Left ventricle myocardium inferior (tissue), 1 donor: Measurements from ENCODE around the gene BCR. TPM values are rescaled to one million over a fixed set of nuclear protein-coding genes. Genes with fewer than 3 reads are reported as not detected.

ENCODE experiments used
- DNase-seq: peaks from one replicate; pipeline ENCODE4 v3.0.0-alpha.2; 2020
- H3K27ac ChIP-seq: fragments of 200-600 bp; replicated peaks from 2 replicates; pipeline ENCODE4 v1.8.0; 2021
- H3K27me3 ChIP-seq: fragments of 200-600 bp; 2 replicates; pipeline ENCODE4 v1.8.0; 2021; ENCODE audit warnings: low read depth
- H3K36me3 ChIP-seq: fragments of 200-600 bp; 2 replicates; pipeline ENCODE4 v1.8.0; 2021
- H3K4me1 ChIP-seq: fragments of 200-600 bp; 2 replicates; pipeline ENCODE4 v1.8.0; 2021
- H3K4me3 ChIP-seq: fragments of 200-600 bp; 2 replicates; pipeline ENCODE4 v1.8.0; 2021; ENCODE audit warnings: mild to moderate bottlenecking, moderate library complexity
- H3K9me3 ChIP-seq: fragments of 200-600 bp; replicated peaks from 2 replicates; pipeline ENCODE4 v1.8.0; 2021
- CTCF ChIP-seq: fragments of 200-600 bp; IDR thresholded peaks from 2 replicates; pipeline ENCODE4 v1.8.0; 2021; ENCODE audit warnings: antibody characterized with exemption, mild to moderate bottlenecking, borderline replicate concordance
- intact Hi-C: fragments of 100-400 bp; cut with micrococcal nuclease; formaldehyde crosslinking; loops from one replicate; pipeline ENCODE4 v1.11.0; 2022
- total RNA-seq: library from RNA; stranded (reverse); fragmentation: NEBNext Ultra II Directional; extraction: Animal tissue kit (Norgen Biotek cat#: 25700); gene quantifications from one replicate; pipeline ENCODE4 v1.2.1, GENCODE V29; 2021
- donor health status: DM: no; HTN: yes; CAD: no; lungs with severe emphysema.

Gene BCR
- total RNA-seq, 1 donor from 2014 or later, result 26.7 TPM

- no peak for TF ChIP-seq CTCF
- H3K9me3 ChIP-seq, result no peaks in the 10 kb centered on the region
- H3K36me3 ChIP-seq, result no peaks in the 10 kb centered on the region
- intact Hi-C loops, result no loop called here
- no peaks in the 10 kb centered on the region for H3K27me3 ChIP-seq
- peaks cover 51% of the 10 kb centered on the region for H3K4me1 ChIP-seq
- no peak for DNase-seq
- no peak overlapping the region for H3K27ac ChIP-seq
- H3K4me3 ChIP-seq, result no peak overlapping the region
These were observed 27.6 kb downstream of the BCR start for GRCh38 chr22:23207729-23208393.

- H3K4me3 ChIP-seq, result no peak overlapping the region
- TF ChIP-seq CTCF, result no peak
- DNase-seq, result no peak
- no peaks in the 10 kb centered on the region for H3K9me3 ChIP-seq
- no peaks in the 10 kb centered on the region for H3K36me3 ChIP-seq
- peaks cover 51% of the 10 kb centered on the region for H3K4me1 ChIP-seq
- intact Hi-C loops, result no loop called here
- no peak overlapping the region for H3K27ac ChIP-seq
- no peaks in the 10 kb centered on the region for H3K27me3 ChIP-seq
These were observed 30.3 kb downstream of the BCR start for GRCh38 chr22:23210428-23211170.

- no peak overlapping the region for H3K4me3 ChIP-seq
- TF ChIP-seq CTCF, result no peak
- no peaks in the 10 kb centered on the region for H3K36me3 ChIP-seq
- no peak overlapping the region for H3K27ac ChIP-seq
- no peaks in the 10 kb centered on the region for H3K9me3 ChIP-seq
- no peak for DNase-seq
- intact Hi-C loops, result no loop called here
- peaks cover 57% of the 10 kb centered on the region for H3K4me1 ChIP-seq
- no peaks in the 10 kb centered on the region for H3K27me3 ChIP-seq
These were observed 31.3 kb downstream of the BCR start for GRCh38 chr22:23211622-23212021.

GRCh38 chr22:23212061-23213021 is 32.0 kb downstream of the BCR start:
- Histone ChIP-seq H3K4me3 (no peak overlapping the region), H3K4me1 (peaks cover 65% of the 10 kb centered on the region), H3K27ac (no peak overlapping the region), H3K9me3 (no peaks in the 10 kb centered on the region), H3K36me3 (no peaks in the 10 kb centered on the region), H3K27me3 (no peaks in the 10 kb centered on the region)
- intact Hi-C loops, result no loop called here
- TF ChIP-seq CTCF, result no peak
- DNase-seq, result no peak

GRCh38 chr22:23213022-23213555 is 32.8 kb downstream of the BCR start:
- no peak for TF ChIP-seq CTCF
- peaks cover 72% of the 10 kb centered on the region for H3K4me1 ChIP-seq
- intact Hi-C loops, result no loop called here
- H3K27me3 ChIP-seq, result no peaks in the 10 kb centered on the region
- no peak for DNase-seq
- H3K4me3 ChIP-seq, result no peak overlapping the region
- H3K36me3 ChIP-seq, result no peaks in the 10 kb centered on the region
- no peaks in the 10 kb centered on the region for H3K9me3 ChIP-seq
- H3K27ac ChIP-seq, result no peak overlapping the region
